Loucy (cell line): ENCODE data around the gene TMIGD1.

ENCODE experiments used
- H2AFZ ChIP-seq: fragments of 200-600 bp; sonication (generic); 2 replicates; pipeline ENCODE4 v1.6.0; 2016; ENCODE audit warnings: antibody characterized with exemption, mild to moderate bottlenecking, low read length, moderate library complexity
- H3F3A ChIP-seq: fragments of 200-600 bp; 2 replicates; pipeline ENCODE4 v1.6.0; 2016; ENCODE audit warnings: antibody characterized with exemption, low read depth, mild to moderate bottlenecking
- H3K27me3 ChIP-seq: fragments of 200-600 bp; sonication (generic); 2 replicates; pipeline ENCODE4 v1.6.1; 2014; ENCODE audit warnings: low read length, mild to moderate bottlenecking; ENCODE audit not compliant: insufficient read depth, poor library complexity, severe bottlenecking
- H3K36me3 ChIP-seq: fragments of 200-600 bp; sonication (generic); 2 replicates; pipeline ENCODE4 v1.6.1; 2016; ENCODE audit warnings: low read length; ENCODE audit not compliant: insufficient read depth
- H3K4me1 ChIP-seq: fragments of 200-600 bp; sonication (generic); 2 replicates; pipeline ENCODE4 v1.5.1; 2014; ENCODE audit warnings: low read length, mild to moderate bottlenecking; ENCODE audit not compliant: insufficient read depth, poor library complexity, severe bottlenecking
- H3K4me2 ChIP-seq: fragments of 200-600 bp; sonication (generic); 2 replicates; pipeline ENCODE4 v1.6.0; 2014; ENCODE audit warnings: antibody characterized with exemption, low read length, low read depth, mild to moderate bottlenecking; ENCODE audit not compliant: poor library complexity, severe bottlenecking
- H3K4me3 ChIP-seq: fragments of 200-600 bp; sonication (generic); 2 replicates; pipeline ENCODE4 v1.5.1; 2014; ENCODE audit warnings: low read length, mild to moderate bottlenecking, mixed read lengths; ENCODE audit not compliant: poor library complexity, severe bottlenecking
- H3K79me2 ChIP-seq: fragments of 200-600 bp; sonication (generic); 2 replicates; pipeline ENCODE4 v1.6.1; 2014; ENCODE audit warnings: low read length; ENCODE audit not compliant: insufficient read depth
- H3K9ac ChIP-seq: fragments of 200-600 bp; sonication (generic); 2 replicates; pipeline ENCODE4 v1.6.0; 2014; ENCODE audit warnings: mild to moderate bottlenecking, low read depth, low read length, moderate library complexity; ENCODE audit not compliant: poor library complexity, severe bottlenecking
- H3K9me2 ChIP-seq: fragments of 200-600 bp; sonication (generic); replicated peaks from 2 replicates; pipeline ENCODE4 v1.6.1; 2016; ENCODE audit warnings: low read depth, low read length, mixed read lengths
- H3K9me3 ChIP-seq: fragments of 200-600 bp; sonication (generic); 2 replicates; pipeline ENCODE4 v1.6.1; 2014; ENCODE audit warnings: mild to moderate bottlenecking, antibody characterized with exemption, low read length, low read depth; ENCODE audit not compliant: insufficient read depth
- H4K20me1 ChIP-seq: fragments of 200-600 bp; sonication (generic); 2 replicates; pipeline ENCODE4 v1.6.0; 2014; ENCODE audit warnings: antibody characterized with exemption, low read length, mild to moderate bottlenecking; ENCODE audit not compliant: insufficient read depth, poor library complexity, severe bottlenecking
- EZH2phosphoT487 ChIP-seq: fragments of 200-600 bp; IDR thresholded peaks from 2 replicates; pipeline ENCODE4 v1.6.1; 2018; ENCODE audit warnings: antibody characterized with exemption, mild to moderate bottlenecking, moderate library complexity, borderline replicate concordance
- TF ChIP-seq, protein P1 (sequence below): fragments of 200-600 bp; sonication (generic); conservative IDR thresholded peaks from 2 replicates; pipeline ENCODE4 v1.5.1; 2014; ENCODE audit warnings: mild to moderate bottlenecking, antibody characterized with exemption, low read length

TMIGD1 gene

DNA sequence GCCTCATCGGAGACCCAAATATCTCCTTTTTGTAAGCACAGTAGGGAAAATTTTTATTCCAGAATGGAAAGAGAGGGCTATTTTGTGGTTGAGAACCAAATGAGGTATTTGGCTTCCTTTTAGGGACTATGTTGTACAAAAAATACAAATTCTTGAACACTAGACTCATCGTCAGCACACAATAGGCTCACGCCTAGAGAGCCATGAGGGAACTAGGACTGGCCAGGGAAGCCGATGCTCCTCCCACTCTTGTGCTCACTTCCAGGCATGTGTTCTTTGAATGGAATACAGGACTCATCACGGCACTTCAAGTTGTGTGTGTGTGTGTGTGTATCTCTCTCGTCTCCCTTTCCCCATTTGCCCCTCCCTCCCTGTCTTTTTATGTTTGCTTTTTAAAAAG is 24.3 kb downstream of the TMIGD1 start:
- H3K36me3 ChIP-seq: no peaks in the 10 kb centered on the region
- TF ChIP-seq EZH2phosphoT487: no peak
- TF ChIP-seq, protein P1, sequence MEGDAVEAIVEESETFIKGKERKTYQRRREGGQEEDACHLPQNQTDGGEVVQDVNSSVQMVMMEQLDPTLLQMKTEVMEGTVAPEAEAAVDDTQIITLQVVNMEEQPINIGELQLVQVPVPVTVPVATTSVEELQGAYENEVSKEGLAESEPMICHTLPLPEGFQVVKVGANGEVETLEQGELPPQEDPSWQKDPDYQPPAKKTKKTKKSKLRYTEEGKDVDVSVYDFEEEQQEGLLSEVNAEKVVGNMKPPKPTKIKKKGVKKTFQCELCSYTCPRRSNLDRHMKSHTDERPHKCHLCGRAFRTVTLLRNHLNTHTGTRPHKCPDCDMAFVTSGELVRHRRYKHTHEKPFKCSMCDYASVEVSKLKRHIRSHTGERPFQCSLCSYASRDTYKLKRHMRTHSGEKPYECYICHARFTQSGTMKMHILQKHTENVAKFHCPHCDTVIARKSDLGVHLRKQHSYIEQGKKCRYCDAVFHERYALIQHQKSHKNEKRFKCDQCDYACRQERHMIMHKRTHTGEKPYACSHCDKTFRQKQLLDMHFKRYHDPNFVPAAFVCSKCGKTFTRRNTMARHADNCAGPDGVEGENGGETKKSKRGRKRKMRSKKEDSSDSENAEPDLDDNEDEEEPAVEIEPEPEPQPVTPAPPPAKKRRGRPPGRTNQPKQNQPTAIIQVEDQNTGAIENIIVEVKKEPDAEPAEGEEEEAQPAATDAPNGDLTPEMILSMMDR: no peak
- no peaks in the 10 kb centered on the region for H4K20me1 ChIP-seq
- H3K4me3 ChIP-seq: no peak overlapping the region
- H2AFZ ChIP-seq: no peak overlapping the region
- H3F3A ChIP-seq: no peaks in the 10 kb centered on the region
- H3K4me1 ChIP-seq: no peaks in the 10 kb centered on the region
- H3K9me3 ChIP-seq: no peaks in the 10 kb centered on the region
- H3K9ac ChIP-seq: no peak overlapping the region
- no peaks in the 10 kb centered on the region for H3K9me2 ChIP-seq
- no peaks in the 10 kb centered on the region for H3K27me3 ChIP-seq
- H3K4me2 ChIP-seq: no peak overlapping the region
- no peaks in the 10 kb centered on the region for H3K79me2 ChIP-seq

DNA sequence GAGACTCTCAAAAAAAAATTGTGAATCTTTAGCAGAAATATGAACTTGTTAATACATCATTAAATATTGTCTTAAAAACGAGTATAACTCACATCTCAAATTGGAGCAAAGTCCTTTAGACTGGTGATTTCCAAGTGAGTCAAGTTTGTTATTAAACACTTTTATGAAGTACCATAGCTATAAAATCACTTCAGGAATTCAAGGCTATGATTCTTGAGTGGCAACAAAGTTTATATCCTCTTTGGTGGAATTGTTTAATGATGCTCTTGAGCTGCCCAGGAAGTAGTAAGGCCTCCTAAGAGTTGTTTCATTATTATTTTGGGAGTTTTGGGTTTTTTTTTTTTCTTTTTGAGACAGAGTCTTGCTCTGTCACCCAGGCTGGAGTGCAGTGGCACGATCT is 25.5 kb downstream of the TMIGD1 start:
- H3K4me3 ChIP-seq: no peak overlapping the region
- H3K27me3 ChIP-seq: no peaks in the 10 kb centered on the region
- H3K36me3 ChIP-seq: no peaks in the 10 kb centered on the region
- no peaks in the 10 kb centered on the region for H3K9me2 ChIP-seq
- no peaks in the 10 kb centered on the region for H4K20me1 ChIP-seq
- H3K4me1 ChIP-seq: no peaks in the 10 kb centered on the region
- TF ChIP-seq, protein P1: no peak
- TF ChIP-seq EZH2phosphoT487: no peak
- H2AFZ ChIP-seq: no peak overlapping the region
- no peaks in the 10 kb centered on the region for H3F3A ChIP-seq
- H3K79me2 ChIP-seq: no peaks in the 10 kb centered on the region
- H3K4me2 ChIP-seq: no peak overlapping the region
- no peak overlapping the region for H3K9ac ChIP-seq
- H3K9me3 ChIP-seq: no peaks in the 10 kb centered on the region

DNA sequence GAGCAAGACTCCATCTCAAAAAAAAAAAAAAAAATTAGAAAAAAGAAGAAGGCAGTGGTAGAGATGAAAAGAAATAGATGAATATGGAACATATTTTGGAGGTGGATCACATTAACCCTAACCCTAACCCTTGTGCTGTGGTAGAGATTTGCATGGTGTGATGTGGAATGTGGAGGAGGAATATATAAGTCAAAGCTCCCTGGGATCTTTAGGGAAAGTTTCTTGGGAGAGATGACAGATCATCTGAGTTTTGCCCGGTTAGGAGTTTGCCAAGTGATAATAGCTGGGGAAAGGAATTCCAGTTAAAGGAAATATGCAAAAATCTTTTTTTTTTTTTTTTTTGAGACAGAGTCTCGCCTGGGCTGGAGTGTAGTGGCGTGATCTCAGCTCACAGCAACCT is 29.1 kb downstream of the TMIGD1 start:
- no peaks in the 10 kb centered on the region for H3K4me1 ChIP-seq
- H3K4me3 ChIP-seq: no peak overlapping the region
- H3K27me3 ChIP-seq: no peaks in the 10 kb centered on the region
- H3K9ac ChIP-seq: no peak overlapping the region
- no peak overlapping the region for H2AFZ ChIP-seq
- TF ChIP-seq, protein P1: no peak
- TF ChIP-seq EZH2phosphoT487: no peak
- H3K79me2 ChIP-seq: no peaks in the 10 kb centered on the region
- H4K20me1 ChIP-seq: no peaks in the 10 kb centered on the region
- H3K9me3 ChIP-seq: no peaks in the 10 kb centered on the region
- H3K9me2 ChIP-seq: no peaks in the 10 kb centered on the region
- H3F3A ChIP-seq: no peaks in the 10 kb centered on the region
- no peak overlapping the region for H3K4me2 ChIP-seq
- H3K36me3 ChIP-seq: no peaks in the 10 kb centered on the region
